HUES64 (cell line): Measurements from ENCODE around the gene CD109. TPM values are rescaled to one million over a fixed set of nuclear protein-coding genes. Genes with fewer than 3 reads are reported as not detected.

Experiments used
- H3K27ac ChIP-seq: 2 replicates; pipeline ENCODE4 v1.7.0; 2013; ENCODE audit warnings: low read depth, low read length, inconsistent platforms
- H3K27me3 ChIP-seq: 2 replicates; pipeline ENCODE4 v1.6.1; 2013; ENCODE audit warnings: mild to moderate bottlenecking, low read length; ENCODE audit not compliant: insufficient read depth
- H3K36me3 ChIP-seq: 2 replicates; pipeline ENCODE4 v1.6.1; 2013; ENCODE audit warnings: mild to moderate bottlenecking, low read length; ENCODE audit not compliant: insufficient read depth
- H3K4me1 ChIP-seq: 2 replicates; pipeline ENCODE4 v1.6.1; 2013; ENCODE audit warnings: mild to moderate bottlenecking, low read length, moderate library complexity; ENCODE audit not compliant: insufficient read depth
- H3K4me3 ChIP-seq: 2 replicates; pipeline ENCODE4 v1.5.1; 2013; ENCODE audit warnings: mild to moderate bottlenecking, low read length, moderate library complexity
- H3K9ac ChIP-seq: 2 replicates; pipeline ENCODE4 v1.6.1; 2013; ENCODE audit warnings: mild to moderate bottlenecking, low read depth, low read length
- H3K9me3 ChIP-seq: 2 replicates; pipeline ENCODE4 v1.6.1; 2013; ENCODE audit warnings: low read depth, low read length; ENCODE audit not compliant: insufficient read depth
- WGBS: fragments of 150-250, 120-280 bp; methylation state at CpG from one replicate; pipeline ENCODE4 v1.1.7; 2013; ENCODE audit warnings: missing lambda C conversion rate; 5-methylcytosine and 5-hydroxymethylcytosine counted together
- polyA plus RNA-seq, 2 experiments: library from polyadenylated mRNA; stranded (reverse); fragments of 50-300 nt; gene quantifications; one replicate each; pipeline ENCODE4 v1.2.3, GENCODE V29; 2013

The CD109 gene
- 1.4 TPM for polyA plus RNA-seq (2013, experiment 1 of 2)
- polyA plus RNA-seq (2013, experiment 2 of 2): 1.5 TPM

GRCh38 chr6:73695619-73696421 is at the start of gene CD109:
TSS of gene CD109 (plus strand) at chr6:73696203. CDS start at chr6:73696216, 13 bp downstream.
- peaks cover 17% of the 10 kb centered on the region for H3K27me3 ChIP-seq
- H3K4me3 ChIP-seq: peak within 1 kb of the TSS; percentile 75
- H3K9me3 ChIP-seq: no peaks in the 10 kb centered on the region; the same call in 1 of the 2 replicates
- peak within 1 kb of the TSS; percentile 66 for H3K9ac ChIP-seq
- H3K4me1 ChIP-seq: 0 out of 2 replicates have a peak, but pooled peaks cover 9% of the 10 kb centered on the region
- WGBS: 9% methylated on average over 61 of the region's 61 CpGs
- H3K36me3 ChIP-seq: no peaks in the 10 kb centered on the region
- H3K27ac ChIP-seq: no peak within 1 kb of the TSS

- Histone ChIP-seq H3K36me3 (no peaks in the 10 kb centered on the region), H3K9ac (no peak overlapping the region), H3K4me3 (no peak overlapping the region), H3K4me1 (peaks cover 6% of the 10 kb centered on the region; the same call in 1 of the 2 replicates), H3K9me3 (no peaks in the 10 kb centered on the region), H3K27me3 (no peaks in the 10 kb centered on the region), H3K27ac (no peak overlapping the region)
These were observed 47.8 kb upstream of the CD109 start for GRCh38 chr6:73648166-73648565.

GRCh38 chr6:73649783-73650182 is 46.2 kb upstream of the CD109 start:
- H3K27ac ChIP-seq: no peak overlapping the region
- H3K4me1 ChIP-seq: peaks cover 7% of the 10 kb centered on the region; the same call in 1 of the 2 replicates
- 70% methylated on average over 4 of the region's 4 CpGs for WGBS
- no peaks in the 10 kb centered on the region for H3K36me3 ChIP-seq
- no peak overlapping the region for H3K4me3 ChIP-seq
- no peaks in the 10 kb centered on the region for H3K9me3 ChIP-seq
- H3K9ac ChIP-seq: no peak overlapping the region
- H3K27me3 ChIP-seq: no peaks in the 10 kb centered on the region

- H3K4me3 ChIP-seq: peak overlapping the region; percentile 80
- H3K27me3 ChIP-seq: no peaks in the 10 kb centered on the region
- WGBS: 4% methylated on average over 26 of the region's 32 CpGs
- H3K27ac ChIP-seq: peak overlapping the region; percentile 17; the same call in 1 of the 2 replicates
- H3K36me3 ChIP-seq: peaks cover 2% of the 10 kb centered on the region; the same call in 1 of the 2 replicates
- H3K9me3 ChIP-seq: no peaks in the 10 kb centered on the region
- peak overlapping the region; percentile 70 for H3K9ac ChIP-seq
- H3K4me1 ChIP-seq: 0 out of 2 replicates have a peak, but pooled peaks cover 12% of the 10 kb centered on the region
These were observed 43.1 kb upstream of the CD109 start for GRCh38 chr6:73652637-73653570.

- WGBS: under 1% methylated on average over 90 of the region's 90 CpGs
- peak within 1 kb of the TSS; percentile 86 for H3K9ac ChIP-seq
- peak within 1 kb of the TSS; percentile 80 for H3K4me3 ChIP-seq
- H3K4me1 ChIP-seq: 0 out of 2 replicates have a peak, but pooled peaks cover 12% of the 10 kb centered on the region
- peak within 1 kb of the TSS; percentile 81 for H3K27ac ChIP-seq
- H3K36me3 ChIP-seq: peaks cover 2% of the 10 kb centered on the region; the same call in 1 of the 2 replicates
- H3K9me3 ChIP-seq: no peaks in the 10 kb centered on the region
- no peaks in the 10 kb centered on the region for H3K27me3 ChIP-seq
These were observed 42.2 kb upstream of the CD109 start, which contains the start of gene SLC17A5 for GRCh38 chr6:73653571-73654424. TSS of gene SLC17A5 (minus strand) at chr6:73653992. CDS start at chr6:73653886, 106 bp downstream.

- peaks cover 2% of the 10 kb centered on the region; the same call in 1 of the 2 replicates for H3K36me3 ChIP-seq
- peak overlapping the region; percentile 80 for H3K4me3 ChIP-seq
- H3K27me3 ChIP-seq: no peaks in the 10 kb centered on the region
- 95% methylated on average over 2 of the region's 2 CpGs for WGBS
- no peak overlapping the region for H3K9ac ChIP-seq
- 0 out of 2 replicates have a peak, but pooled peaks cover 3% of the 10 kb centered on the region for H3K9me3 ChIP-seq
- 0 out of 2 replicates have a peak, but pooled peaks cover 12% of the 10 kb centered on the region for H3K4me1 ChIP-seq
- H3K27ac ChIP-seq: no peak overlapping the region
These were observed 40.6 kb upstream of the CD109 start for GRCh38 chr6:73655341-73655917.

- H3K36me3 ChIP-seq: peaks cover 2% of the 10 kb centered on the region; the same call in 1 of the 2 replicates
These were observed 39.4 kb upstream of the CD109 start for GRCh38 chr6:73656531-73657145.

DNA sequence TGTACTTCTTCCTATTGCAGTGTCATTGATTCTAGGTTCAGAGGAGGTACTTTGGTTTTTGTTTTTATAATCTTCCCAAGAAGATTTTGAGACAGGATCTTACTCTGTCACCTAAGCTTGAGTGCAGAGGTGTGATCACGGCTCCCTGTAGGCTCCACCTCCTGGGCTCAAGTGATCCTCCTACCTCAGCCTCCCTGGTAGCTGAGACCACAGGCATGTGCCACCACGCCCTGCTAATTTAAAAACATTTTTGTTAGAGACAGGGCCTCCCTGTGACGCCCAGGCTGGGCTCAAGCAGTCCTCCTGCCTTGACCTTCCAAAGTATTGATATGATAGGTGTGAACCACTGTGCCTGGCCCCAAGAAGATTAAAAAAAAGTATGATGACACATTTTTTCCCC is 38.8 kb upstream of the CD109 start:
- Histone ChIP-seq H3K9ac (no peak overlapping the region), H3K4me1 (0 out of 2 replicates have a peak, but pooled peaks cover 10% of the 10 kb centered on the region), H3K36me3 (peaks cover 2% of the 10 kb centered on the region; the same call in 1 of the 2 replicates), H3K9me3 (0 out of 2 replicates have a peak, but pooled peaks cover 3% of the 10 kb centered on the region), H3K27ac (no peak overlapping the region), H3K4me3 (no peak overlapping the region), H3K27me3 (no peaks in the 10 kb centered on the region)
- WGBS: 93% methylated on average over 3 of the region's 3 CpGs

More at GRCh38 chr6:73656531-73657145, 39.4 kb upstream of the CD109 start:
- Histone ChIP-seq H3K9me3 (0 out of 2 replicates have a peak, but pooled peaks cover 3% of the 10 kb centered on the region), H3K27ac (no peak overlapping the region), H3K4me3 (no peak overlapping the region), H3K9ac (no peak overlapping the region), H3K4me1 (0 out of 2 replicates have a peak, but pooled peaks cover 12% of the 10 kb centered on the region), H3K27me3 (no peaks in the 10 kb centered on the region)
- 89% methylated on average over 2 of the region's 2 CpGs for WGBS

- H3K36me3 ChIP-seq: no peaks in the 10 kb centered on the region
- H3K27me3 ChIP-seq: no peaks in the 10 kb centered on the region; the same call in 1 of the 2 replicates
- no peak overlapping the region for H3K4me3 ChIP-seq
- WGBS: 83% methylated on average over 1 of the region's 2 CpGs
- H3K27ac ChIP-seq: no peak overlapping the region
- no peak overlapping the region for H3K9ac ChIP-seq
- H3K4me1 ChIP-seq: no peaks in the 10 kb centered on the region
- no peaks in the 10 kb centered on the region for H3K9me3 ChIP-seq
These were observed 31.3 kb upstream of the CD109 start for GRCh38 chr6:73664701-73665100.
